ENCODE data around the gene KLF18.
"Not testable (repeated sequence)": the region's sequence is repeated elsewhere in the genome, so short reads cannot be mapped to it uniquely, and the experiment has no call there.

Gene KLF18

GRCh38 chr1:44141531-44141930 is at the start of gene KLF18:
TSS of gene KLF18 (minus strand) at chr1:44141631. CDS start at chr1:44141631, 0 bp downstream.
- DNase-seq (ENCODE audit: low read depth) = no peak

- no peak for DNase-seq (ENCODE audit: low read depth)
Observed at GRCh38 chr1:44174630-44175029, 33.2 kb upstream of the KLF18 start.

GRCh38 chr1:44170281-44170823 is 28.9 kb upstream of the KLF18 start:
- DNase-seq (ENCODE audit: low read depth) = peak; percentile 25

- DNase-seq (ENCODE audit: low read depth) = no peak
Observed at GRCh38 chr1:44168520-44169098, 27.2 kb upstream of the KLF18 start.

GRCh38 chr1:44161546-44161945 is 20.1 kb upstream of the KLF18 start:
- DNase-seq (ENCODE audit: low read depth) = no peak

DNA sequence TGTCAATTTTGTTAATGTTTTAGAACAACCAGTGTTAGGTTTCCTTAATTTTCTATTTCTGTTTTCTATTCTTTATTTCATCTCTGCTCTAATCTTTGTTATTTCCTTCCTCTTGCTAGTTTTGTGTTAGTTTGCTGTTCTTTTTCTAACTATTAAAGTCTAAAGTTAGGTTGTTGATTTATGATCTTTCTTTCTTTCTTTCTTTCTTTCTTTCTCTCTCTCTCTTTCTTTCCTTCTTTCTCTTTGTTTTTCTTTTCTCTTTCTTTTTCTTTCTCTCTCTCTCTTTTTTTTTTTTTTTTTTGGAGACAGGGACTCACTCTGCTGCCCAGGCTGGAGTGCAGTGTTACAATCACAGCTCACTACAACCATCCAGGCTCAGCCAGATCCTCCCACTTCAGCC is 17.4 kb upstream of the KLF18 start:
- DNase-seq (ENCODE audit: low read depth) = no peak

DNA sequence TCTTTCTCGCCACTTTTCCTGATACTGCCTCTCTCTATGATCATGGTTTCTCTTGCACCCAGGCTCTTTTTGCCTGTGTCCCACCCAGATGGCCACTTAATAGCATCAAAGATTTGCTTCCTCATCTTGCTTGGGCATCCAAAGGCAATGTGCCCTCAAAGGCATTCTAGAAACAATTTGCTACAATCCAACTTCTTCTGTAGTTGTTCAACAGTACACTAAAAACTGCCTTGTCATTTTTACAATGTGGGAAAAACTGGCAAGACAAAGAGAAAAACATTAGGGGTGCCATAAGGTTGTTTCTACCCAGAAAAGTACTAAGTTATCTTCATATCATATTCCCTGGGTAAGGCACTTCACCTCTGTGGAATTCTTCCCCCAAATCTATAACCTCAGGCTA is 16.5 kb upstream of the KLF18 start:
- no peak for DNase-seq (ENCODE audit: low read depth)

DNA sequence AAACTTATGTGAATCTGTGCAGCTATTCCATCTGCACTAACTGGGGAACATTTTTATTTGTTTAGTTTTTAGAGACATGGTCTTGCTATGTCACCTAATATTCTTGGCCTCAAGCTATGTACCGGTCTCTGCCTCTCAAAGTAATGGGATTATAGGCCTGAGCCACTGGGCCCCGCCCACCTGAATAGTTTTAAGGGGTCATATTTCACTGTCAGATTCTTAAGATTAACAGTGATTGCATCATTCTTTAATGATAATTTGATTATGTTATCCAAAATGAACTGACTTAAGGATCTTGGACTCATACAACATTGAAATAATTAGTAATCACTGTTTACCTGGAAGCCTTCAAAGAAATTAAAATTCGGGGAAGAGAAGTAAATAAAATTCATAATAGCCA is 12.6 kb upstream of the KLF18 start:
- DNase-seq (ENCODE audit: low read depth) = peak; percentile 57

DNA sequence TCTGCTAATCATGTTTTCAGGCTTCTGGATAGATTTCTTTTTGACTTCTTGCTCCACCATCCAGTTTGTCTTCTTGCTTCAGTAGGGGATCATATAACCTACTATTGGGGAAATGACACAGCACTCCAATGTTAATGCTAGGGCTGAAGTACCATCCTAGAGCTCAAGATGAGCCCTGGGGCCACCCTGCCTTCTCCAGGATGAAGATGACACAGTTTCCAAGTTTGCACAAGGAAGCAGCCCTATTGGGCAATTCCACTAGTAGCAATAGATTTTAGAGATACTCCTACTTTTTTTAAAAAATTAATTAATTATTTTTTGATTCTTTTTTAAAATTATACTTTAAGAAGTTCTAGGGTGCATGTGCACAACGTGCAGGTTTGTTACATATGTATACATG is 11.3 kb upstream of the KLF18 start:
- DNase-seq (ENCODE audit: low read depth) = no peak

DNA sequence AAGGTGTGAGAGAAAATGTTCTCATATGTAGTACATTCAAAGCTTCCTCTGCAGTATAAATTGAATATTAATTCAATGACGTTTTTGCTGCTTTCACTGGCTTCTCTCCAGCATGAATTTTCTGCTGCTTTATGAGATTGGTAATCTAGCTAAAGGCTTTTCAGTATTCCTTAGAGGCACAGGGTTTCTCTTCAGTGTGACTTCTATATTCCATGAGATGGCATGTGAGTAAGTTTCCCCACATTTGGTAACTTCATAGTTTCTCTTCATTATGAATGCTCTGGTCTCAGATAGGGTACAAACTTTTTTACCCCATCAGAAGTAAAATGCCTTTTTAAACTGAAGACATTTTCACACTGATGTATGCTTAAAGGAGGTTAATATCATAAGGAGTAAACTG is 10.4 kb upstream of the KLF18 start:
- DNase-seq (ENCODE audit: low read depth) = no peak

- DNase-seq (ENCODE audit: low read depth) = no peak
Observed at GRCh38 chr1:44151332-44151731, 9.9 kb upstream of the KLF18 start.

DNA sequence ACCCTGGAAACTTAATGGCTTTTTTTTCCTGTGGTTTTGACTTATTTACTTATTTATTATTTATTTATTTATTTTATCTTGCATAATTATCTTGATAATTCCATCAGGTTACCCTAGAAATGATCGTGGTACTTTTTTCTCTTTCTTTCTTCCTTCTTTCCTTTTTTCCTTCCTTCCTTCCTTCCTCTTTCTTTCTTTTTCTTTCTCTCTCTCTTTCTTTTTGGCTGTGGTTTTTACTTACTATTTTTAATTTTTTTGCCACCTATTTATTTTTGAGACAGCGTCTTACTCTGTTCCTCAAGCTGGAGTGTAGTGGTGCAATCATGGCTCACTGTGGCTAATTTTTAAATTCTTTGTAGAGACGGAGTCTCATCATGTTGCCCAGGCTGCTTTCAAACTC is 6.2 kb upstream of the KLF18 start:
- no peak for DNase-seq (ENCODE audit: low read depth)

- DNase-seq (ENCODE audit: low read depth) = no peak
Observed at GRCh38 chr1:44146536-44147361, 5.3 kb upstream of the KLF18 start.

DNA sequence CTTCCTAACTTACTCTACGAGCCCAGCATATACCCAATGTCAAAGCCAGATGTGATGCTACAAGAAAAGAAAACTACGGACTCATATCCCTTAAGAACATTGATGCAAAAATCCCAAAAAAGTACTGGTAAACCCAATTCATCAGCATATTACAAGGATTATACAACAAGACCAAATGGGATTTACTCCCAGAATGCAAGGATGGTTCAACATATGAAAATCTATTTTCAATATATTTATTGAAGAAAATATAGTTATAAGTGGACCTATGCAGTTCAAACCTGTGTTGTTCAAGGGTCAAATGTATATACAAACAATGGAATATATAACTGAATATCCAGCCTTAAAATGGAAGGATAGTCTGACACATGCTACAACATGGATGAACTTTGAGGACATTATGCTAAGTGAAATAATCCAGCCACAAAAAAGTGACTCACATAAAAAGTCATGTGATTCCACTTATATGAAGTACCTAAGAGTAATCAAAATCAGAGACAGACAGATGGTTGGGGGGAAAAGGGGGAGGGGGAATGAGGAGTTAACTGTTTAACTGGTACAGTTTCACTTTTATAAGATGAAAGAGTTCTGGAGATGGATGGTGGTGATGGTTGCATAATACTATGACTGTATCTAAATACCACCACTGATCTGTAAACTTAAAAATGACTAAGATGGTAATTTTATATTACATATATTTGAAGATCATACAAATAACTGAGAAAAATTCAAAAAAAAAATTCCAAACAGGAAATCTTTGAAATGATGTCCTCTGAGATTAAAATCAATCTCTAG is 3.7 kb upstream of the KLF18 start:
- peak; percentile 51 for DNase-seq (ENCODE audit: low read depth)

GRCh38 chr1:44139565-44139964 is 1.9 kb downstream of the KLF18 start:
- DNase-seq (ENCODE audit: low read depth) = not testable (repeated sequence)

DNA sequence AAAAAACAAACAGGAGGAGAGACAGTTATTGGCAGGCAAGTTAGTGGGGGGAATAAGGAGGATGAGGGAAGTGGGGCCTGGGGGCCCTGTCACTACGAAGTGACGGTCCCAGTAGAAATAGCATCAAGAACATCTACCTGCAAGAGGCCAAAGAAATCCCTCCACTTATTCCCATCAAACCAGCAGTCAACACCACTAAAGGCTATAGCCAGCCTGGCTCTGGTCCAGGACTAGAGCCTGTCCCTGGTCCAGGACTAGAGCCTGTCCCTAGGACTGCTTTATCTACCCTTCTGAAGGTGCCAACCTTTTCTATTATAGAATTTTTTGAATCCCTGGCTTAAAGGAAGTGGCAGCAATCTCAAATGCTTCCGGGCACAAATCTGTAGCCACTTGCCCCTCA is 3.2 kb downstream of the KLF18 start:
- no peak for DNase-seq (ENCODE audit: low read depth)

- no peak for DNase-seq (ENCODE audit: low read depth)
Observed at GRCh38 chr1:44135886-44136285, 5.5 kb downstream of the KLF18 start.

DNA sequence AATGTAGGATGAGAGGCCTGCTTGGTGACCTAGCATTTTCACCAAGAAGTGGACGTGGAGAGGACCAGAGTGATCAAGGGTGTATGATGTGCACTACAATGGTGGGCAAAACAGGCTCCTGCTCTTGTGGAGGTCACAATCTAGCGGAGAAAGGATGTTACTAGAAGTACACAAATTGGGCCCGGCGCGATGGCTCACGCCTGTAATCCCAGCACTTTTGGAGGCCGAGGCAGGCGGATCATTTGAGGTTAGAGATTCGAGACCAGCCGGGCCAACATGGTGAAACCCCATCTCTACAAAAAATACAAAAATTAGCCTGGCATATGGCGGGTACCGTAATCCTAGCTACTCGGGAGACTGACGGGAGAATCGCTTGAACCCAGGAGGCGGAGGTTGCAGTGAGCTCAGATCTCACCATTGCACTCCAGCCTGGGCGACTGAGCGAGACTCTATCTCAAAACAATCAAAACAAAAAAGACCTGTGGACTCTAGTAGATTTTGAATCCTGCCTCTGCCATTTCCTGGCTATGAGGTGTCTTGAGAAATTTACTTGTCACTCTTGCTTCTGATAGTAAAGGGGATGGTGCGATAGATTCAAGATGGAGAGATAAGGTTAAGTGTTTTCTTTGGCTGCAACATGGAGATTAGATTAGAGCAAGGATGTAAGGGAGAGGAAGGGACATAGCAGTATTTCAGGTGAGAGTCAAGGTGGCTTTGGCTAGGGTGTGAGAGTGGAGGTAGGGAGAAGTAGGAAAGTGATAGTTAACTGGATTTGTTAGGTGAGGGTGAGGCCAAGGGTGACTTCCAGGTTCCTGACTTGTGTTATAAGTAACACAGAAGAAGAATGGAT is 7.1 kb downstream of the KLF18 start:
- no peak for DNase-seq (ENCODE audit: low read depth)

GRCh38 chr1:44131411-44131810 is 10.0 kb downstream of the KLF18 start:
- no peak for DNase-seq (ENCODE audit: low read depth)

DNA sequence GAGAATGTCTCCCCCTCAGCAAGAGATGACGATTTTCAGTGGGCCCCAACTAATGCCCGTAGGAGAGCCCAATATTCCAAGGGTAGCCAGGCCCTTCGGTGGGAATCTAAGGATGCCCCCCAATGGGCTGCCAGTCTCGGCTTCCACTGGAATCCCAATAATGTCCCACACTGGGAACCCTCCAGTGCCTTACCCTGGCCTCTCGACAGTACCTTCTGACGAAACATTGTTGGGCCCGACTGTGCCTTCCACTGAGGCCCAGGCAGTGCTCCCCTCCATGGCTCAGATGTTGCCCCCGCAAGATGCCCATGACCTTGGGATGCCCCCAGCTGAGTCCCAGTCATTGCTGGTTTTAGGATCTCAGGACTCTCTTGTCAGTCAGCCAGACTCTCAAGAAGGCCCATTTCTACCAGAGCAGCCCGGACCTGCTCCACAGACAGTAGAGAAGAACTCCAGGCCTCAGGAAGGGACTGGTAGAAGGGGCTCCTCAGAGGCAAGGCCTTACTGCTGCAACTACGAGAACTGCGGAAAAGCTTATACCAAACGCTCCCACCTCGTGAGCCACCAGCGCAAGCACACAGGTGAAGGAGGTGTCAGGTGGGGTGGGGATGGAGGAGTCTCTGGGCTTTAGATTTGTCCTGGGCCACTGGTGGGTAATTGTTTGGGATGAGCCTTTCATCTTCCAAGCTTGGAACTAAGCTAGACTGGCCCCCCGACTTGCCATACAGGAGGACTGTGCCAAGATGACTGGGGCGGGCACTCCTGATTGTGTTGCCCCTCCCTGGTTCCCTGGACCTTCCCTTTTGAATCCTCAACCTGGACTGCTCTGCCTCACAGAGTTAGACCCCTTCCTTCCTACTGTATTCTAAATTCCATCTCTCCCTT is 11.6 kb downstream of the KLF18 start:
- no peak for DNase-seq (ENCODE audit: low read depth)
